ENCODE data around the gene GRK5. TPM values are rescaled to one million over a fixed set of nuclear protein-coding genes. Genes with fewer than 3 reads are reported as not detected.
A peak's percentile ranks its signal among the peaks of the same experiment; 100 is the strongest.

GRK5 gene
- total RNA-seq, 4 donors from 2014 or later, result 6.2 to 12.5 (median 9.1) TPM

GRCh38 chr10:119250641-119251314 is 43.4 kb downstream of the GRK5 start:
- Histone ChIP-seq H3K4me3 (no peak overlapping the region), H3K27ac (peak overlapping the region; percentile 74 to 79 (median 78)), H3K9me3 (no peaks in the 10 kb centered on the region), H3K36me3 (no peaks in the 10 kb centered on the region), H3K4me1 (peaks cover 30 to 50% of the 10 kb centered on the region in 2 donors), H3K27me3 (no peaks in the 10 kb centered on the region)
- DNase-seq (no peak), ATAC-seq (no peak)
- intact Hi-C loops (cut with DNase I; ENCODE audit: low total_unique reads) (loop anchor here (5.0 kb wide), 1 partner anchor 33 kb away; no protein-coding TSS in a partner anchor), in situ Hi-C loops (cut with MboI; ENCODE audit: low sequenced_read_pairs in 4 of 4) (no loop called here)
- TF ChIP-seq CTCF (IDR thresholded peaks at IDR 0.05 in 4 of 5, conservative IDR thresholded peaks at IDR 0.05 in 1 of 5) (no peak), POLR2A (IDR thresholded peaks at IDR 0.05) (no peak)

GRCh38 chr10:119251315-119251708 is 43.9 kb downstream of the GRK5 start:
- TF ChIP-seq POLR2A (IDR thresholded peaks at IDR 0.05) (no peak), CTCF (IDR thresholded peaks at IDR 0.05 in 4 of 5, conservative IDR thresholded peaks at IDR 0.05 in 1 of 5) (no peak)
- intact Hi-C loops (cut with DNase I; ENCODE audit: low total_unique reads) (loop anchor here (5.0 kb wide), 1 partner anchor 34 kb away; no protein-coding TSS in a partner anchor), in situ Hi-C loops (cut with MboI; ENCODE audit: low sequenced_read_pairs in 4 of 4) (no loop called here)
- Histone ChIP-seq H3K4me1 (peaks cover 30 to 55% of the 10 kb centered on the region in 2 donors), H3K27ac (peak overlapping the region; percentile 74 to 79 (median 78)), H3K4me3 (no peak overlapping the region), H3K27me3 (no peaks in the 10 kb centered on the region), H3K36me3 (no peaks in the 10 kb centered on the region), H3K9me3 (no peaks in the 10 kb centered on the region)
- DNase-seq (no peak), ATAC-seq (no peak)

GRCh38 chr10:119252051-119252465 is 44.7 kb downstream of the GRK5 start:
- peak in 1 of 2 donors; percentile 33 for DNase-seq
- Histone ChIP-seq H3K36me3 (no peaks in the 10 kb centered on the region), H3K4me3 (no peak overlapping the region), H3K4me1 (peaks cover 25 to 55% of the 10 kb centered on the region in 2 donors), H3K27ac (peak overlapping the region; percentile 74 to 79 (median 78)), H3K9me3 (no peaks in the 10 kb centered on the region), H3K27me3 (no peaks in the 10 kb centered on the region)
- intact Hi-C loops (cut with DNase I; ENCODE audit: low total_unique reads), result loop anchor here (5.0 kb wide), 1 partner anchor 35 kb away; no protein-coding TSS in a partner anchor
- no peak for ATAC-seq
- in situ Hi-C loops (cut with MboI; ENCODE audit: low sequenced_read_pairs in 4 of 4), result no loop called here
- TF ChIP-seq POLR2A (IDR thresholded peaks at IDR 0.05), result no peak
- peak in 1 of 5 experiments; percentile 12 for TF ChIP-seq CTCF (IDR thresholded peaks at IDR 0.05 in 4 of 5, conservative IDR thresholded peaks at IDR 0.05 in 1 of 5)

- H3K9me3 ChIP-seq, result no peaks in the 10 kb centered on the region
- H3K4me3 ChIP-seq, result no peak overlapping the region
- no peak for DNase-seq
- no peak for ATAC-seq
- in situ Hi-C loops (cut with MboI; ENCODE audit: low sequenced_read_pairs in 4 of 4), result no loop called here
- H3K36me3 ChIP-seq, result no peaks in the 10 kb centered on the region
- no peaks in the 10 kb centered on the region for H3K27me3 ChIP-seq
- peak overlapping the region; percentile 74 to 79 (median 78) for H3K27ac ChIP-seq
- intact Hi-C loops (cut with DNase I; ENCODE audit: low total_unique reads), result loop anchor here (5.0 kb wide), 1 partner anchor 35 kb away; no protein-coding TSS in a partner anchor
- peaks cover 25 to 55% of the 10 kb centered on the region in 2 donors for H3K4me1 ChIP-seq
- TF ChIP-seq POLR2A (IDR thresholded peaks at IDR 0.05), result no peak
Measured at GRCh38 chr10:119252470-119253151, 45.2 kb downstream of the GRK5 start.
